HG03558 (cell line): ENCODE results near the gene DNPH1.

ENCODE experiments used
- ATAC-seq: cut with Tn5 transposase; IDR thresholded peaks from one replicate; pipeline ENCODE4 v1.9.1; 2021; ENCODE audit warnings: moderate number of reproducible peaks; ENCODE audit not compliant: unreplicated experiment; ENCODE audit errors: extremely low read depth

The DNPH1 gene

DNA sequence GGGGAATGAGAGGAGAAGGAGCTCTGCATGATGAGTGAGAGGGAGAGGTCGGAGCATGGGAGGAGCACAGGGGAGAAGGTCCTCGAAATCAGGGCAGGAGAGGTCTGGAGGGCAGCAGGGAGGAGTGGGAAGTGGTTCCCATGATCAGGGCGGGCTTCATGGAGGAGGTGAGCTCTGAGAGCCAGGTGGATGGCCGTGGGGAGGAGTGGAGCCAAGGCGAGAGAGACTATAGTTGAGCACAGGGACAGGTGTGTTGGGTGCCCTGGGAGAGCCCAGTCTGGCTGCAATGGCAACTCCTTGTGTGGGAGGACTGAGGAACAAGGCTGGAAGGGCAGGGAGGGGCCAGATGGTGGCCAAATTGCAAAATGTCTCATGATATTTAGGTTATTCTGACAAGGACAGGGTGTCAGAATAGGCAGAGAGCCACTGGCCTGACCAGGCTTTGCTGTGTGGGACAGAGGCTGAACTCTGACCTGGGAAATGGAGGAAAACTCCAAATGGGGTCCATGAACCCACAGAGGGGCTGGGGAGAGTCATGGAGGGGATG is 35.4 kb upstream of the DNPH1 start:
- ATAC-seq: no peak

DNA sequence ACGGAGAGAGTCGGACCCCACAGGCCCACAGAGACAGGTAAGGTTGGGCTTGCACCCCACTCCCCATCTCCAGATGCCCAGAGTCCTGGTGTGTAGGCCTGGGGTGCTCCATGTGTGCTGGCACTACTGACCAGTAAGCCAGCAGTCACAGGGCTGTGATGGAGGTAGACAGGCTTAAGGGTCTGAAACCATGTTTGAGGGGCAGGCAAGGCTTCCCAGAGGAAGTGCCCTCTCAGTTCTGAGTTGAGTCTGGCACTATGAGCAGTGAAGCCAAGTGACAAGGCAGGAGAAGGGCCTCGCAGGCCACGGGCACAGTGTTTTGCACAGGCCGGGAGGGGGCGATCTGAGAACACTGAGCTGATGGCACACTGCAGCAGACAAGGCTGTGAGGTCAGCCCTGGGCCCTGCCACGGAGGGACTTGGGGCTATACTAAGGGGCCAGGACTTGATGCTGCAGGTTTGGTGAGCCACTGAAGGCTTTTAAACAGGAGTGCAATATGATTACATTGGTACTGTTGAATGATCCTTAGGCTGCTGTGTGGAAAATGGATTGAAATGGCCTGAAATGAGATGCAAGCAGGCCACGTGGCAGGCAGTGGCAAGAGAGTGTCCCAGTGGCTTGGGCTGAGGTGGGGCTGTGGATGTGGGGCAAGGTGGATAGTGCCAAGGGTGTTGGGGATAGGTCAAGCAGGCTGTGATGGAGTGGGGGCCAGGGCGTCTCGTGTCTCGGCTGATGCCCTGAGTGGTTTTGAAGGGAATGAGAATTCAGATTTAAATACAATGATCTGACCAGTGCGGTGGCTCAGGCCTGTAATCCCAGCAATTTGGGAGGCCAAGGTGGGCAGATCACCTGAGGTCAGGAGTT is 34.3 kb upstream of the DNPH1 start:
- no peak for ATAC-seq

DNA sequence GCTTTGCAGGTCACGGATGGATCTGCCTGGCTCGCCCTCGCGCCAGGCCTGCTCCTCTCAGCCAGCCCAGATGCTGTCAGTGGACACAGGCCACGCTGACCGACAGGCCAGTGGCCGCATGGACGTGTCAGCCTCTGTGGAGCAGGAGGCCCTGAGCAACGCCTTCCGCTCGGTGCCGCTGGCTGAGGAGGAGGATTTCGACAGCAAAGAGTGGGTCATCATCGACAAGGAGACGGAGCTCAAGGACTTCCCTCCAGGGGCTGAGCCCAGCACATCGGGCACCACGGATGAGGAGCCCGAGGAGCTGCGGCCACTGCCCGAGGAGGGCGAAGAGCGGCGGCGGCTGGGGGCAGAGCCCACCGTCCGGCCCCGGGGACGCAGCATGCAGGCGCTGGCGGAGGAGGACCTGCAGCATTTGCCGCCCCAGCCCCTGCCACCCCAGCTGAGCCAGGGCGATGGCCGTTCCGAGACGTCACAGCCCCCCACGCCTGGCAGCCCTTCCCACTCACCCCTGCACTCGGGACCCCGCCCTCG is 33.6 kb upstream of the DNPH1 start:
- no peak for ATAC-seq

- ATAC-seq: no peak
Measured at GRCh38 chr6:43262000-43262779, 32.9 kb upstream of the DNPH1 start.

GRCh38 chr6:43261198-43261597 is 31.9 kb upstream of the DNPH1 start:
- ATAC-seq: no peak

DNA sequence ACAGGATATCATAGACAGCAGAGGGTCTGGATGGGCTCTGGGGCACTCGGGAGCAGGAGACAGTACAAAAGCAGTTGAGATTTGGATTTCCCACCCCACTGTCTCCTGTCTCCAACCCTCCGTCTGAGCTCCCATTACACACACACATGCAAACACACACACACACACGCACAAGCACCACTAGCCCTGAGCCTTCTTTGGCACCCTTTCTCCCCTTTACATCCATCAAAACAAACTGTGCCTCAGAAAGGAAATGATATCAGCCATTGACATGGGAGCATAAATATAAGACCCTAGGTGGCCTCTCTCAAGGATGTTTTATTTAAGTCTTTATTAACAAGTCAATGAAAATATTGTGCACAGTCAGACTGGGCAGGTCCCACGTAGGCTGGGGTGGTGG is 31.5 kb upstream of the DNPH1 start:
- ATAC-seq: no peak

GRCh38 chr6:43258807-43259686 is 29.8 kb upstream of the DNPH1 start:
- no peak for ATAC-seq

- ATAC-seq: no peak
Measured at GRCh38 chr6:43258180-43258579, 28.9 kb upstream of the DNPH1 start.

GRCh38 chr6:43257367-43258145 is 28.3 kb upstream of the DNPH1 start:
- ATAC-seq: no peak

DNA sequence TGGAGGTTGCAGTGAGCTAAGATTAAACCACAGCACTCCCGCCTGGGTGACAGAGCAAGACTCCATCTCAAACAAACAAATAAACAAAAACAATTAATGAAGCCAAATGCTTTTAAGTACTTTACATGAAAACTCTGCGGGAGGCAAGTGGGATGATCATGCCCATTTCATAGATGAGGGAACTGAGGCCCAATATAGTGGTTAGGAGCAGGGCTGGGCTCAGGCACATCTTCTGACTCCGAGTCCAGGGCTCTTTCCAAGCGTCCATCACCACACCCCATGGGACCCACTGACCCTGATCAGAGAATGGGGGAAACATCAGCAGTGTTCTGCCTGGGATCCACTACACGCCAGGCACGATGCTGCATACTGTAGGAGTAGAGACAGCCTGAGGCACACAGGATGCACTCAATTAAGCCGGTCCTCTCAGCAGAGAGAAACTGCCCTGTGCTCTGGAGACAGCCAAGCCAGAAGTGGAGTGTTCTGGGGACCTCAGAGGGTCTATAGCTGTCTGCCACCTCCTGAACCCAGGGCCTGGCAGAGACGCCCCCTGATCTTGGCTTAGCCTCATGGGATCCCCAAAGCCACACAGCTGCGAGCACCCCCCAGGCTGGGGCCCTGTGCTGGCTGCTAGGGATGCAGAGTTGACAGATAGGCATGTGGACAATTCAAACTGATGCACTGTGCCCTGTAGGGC is 27.5 kb upstream of the DNPH1 start:
- ATAC-seq: no peak

- ATAC-seq: no peak
Measured at GRCh38 chr6:43255408-43256054, 26.2 kb upstream of the DNPH1 start.

- ATAC-seq: no peak
Measured at GRCh38 chr6:43254846-43255245, 25.6 kb upstream of the DNPH1 start.

DNA sequence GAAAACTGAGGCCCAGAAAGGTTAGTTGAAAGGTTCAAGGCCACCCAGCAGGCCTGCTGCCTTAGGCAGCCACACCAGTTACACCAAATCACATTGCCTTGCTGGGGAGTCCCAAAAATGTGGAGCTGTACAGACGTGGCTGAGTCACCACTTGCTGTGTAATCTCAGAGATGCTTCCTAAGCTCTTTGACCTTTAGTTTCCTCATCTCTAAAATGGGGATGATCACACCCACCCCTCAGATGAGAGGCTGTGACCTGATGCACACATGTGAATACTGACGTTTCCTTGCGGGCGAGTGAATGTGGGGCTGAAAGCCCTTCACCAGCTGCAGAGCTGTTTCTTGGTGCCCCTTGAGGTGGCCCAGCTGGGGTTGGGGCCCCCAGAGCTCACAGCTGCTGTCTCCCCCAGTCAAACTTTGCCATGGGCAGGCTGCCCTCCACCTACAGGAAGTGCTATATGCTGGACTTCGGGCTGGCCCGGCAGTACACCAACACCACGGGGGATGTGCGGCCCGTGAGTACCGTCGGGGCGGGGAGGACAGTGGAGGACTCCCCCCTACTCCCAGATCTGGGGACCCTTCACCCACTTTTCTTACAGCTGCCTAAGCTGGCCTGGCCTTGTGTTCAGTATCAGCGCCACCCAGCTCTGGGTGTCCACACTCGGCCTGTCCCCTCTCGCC is 25.0 kb upstream of the DNPH1 start:
- ATAC-seq: no peak

DNA sequence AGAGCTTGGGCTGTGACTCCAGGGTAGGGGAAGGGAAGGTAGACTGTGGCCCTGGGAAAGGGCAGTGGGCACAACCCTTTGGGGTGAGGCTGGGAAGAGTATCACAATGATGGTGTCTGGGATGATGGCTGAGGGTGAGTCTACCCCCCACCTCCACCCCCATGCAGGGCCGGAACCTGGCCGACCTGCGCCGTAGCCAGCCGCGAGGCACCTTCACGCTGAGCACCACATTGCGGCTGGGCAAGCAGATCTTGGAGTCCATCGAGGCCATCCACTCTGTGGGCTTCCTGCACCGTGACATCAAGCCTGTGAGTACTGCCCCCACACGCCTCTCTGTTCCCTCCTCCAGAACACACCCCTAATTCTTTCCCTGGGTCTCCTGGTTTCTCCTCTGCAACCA is 24.1 kb upstream of the DNPH1 start:
- no peak for ATAC-seq

- ATAC-seq: no peak
Measured at GRCh38 chr6:43250992-43251373, 21.7 kb upstream of the DNPH1 start.

DNA sequence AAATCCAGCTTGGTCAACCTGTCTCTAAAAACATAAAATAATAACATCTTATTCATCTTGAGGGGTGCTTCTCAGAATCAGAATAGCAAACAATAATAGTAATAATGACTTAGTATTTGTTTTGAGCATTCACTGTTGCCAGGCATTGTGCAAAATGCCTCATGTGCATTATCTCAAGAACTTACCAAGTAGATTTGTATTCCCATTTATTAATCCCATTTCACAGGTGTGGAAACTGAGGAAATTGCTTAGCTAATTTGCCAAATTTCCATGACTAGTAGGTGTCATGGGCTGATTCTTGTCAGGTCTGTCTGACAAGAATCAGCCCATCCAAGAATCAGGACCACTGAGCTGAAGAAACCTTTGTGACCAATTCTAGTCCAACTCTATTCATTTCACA is 19.5 kb upstream of the DNPH1 start:
- ATAC-seq: no peak

DNA sequence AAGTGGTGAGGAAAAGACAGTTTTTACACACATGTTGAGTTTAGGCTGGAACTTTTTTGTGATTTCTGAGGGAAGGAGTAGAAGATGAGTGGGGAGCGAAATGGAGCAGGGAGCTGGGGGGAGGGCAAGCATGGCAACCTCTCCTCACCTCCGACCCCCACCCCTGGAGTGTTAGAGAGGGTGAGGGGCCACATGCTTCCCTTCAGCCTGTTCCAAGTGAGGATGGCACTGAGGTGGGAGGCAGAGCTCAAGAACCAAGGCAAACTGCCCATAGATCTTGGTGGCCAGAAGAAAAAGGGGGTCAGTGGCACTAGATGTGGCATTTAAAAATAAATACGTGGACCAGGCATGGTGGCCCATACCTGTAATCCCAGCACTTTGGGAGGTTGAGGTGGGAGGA is 18.8 kb upstream of the DNPH1 start:
- ATAC-seq: no peak
